Measurements from ENCODE around the gene MAP7D1.

DNA sequence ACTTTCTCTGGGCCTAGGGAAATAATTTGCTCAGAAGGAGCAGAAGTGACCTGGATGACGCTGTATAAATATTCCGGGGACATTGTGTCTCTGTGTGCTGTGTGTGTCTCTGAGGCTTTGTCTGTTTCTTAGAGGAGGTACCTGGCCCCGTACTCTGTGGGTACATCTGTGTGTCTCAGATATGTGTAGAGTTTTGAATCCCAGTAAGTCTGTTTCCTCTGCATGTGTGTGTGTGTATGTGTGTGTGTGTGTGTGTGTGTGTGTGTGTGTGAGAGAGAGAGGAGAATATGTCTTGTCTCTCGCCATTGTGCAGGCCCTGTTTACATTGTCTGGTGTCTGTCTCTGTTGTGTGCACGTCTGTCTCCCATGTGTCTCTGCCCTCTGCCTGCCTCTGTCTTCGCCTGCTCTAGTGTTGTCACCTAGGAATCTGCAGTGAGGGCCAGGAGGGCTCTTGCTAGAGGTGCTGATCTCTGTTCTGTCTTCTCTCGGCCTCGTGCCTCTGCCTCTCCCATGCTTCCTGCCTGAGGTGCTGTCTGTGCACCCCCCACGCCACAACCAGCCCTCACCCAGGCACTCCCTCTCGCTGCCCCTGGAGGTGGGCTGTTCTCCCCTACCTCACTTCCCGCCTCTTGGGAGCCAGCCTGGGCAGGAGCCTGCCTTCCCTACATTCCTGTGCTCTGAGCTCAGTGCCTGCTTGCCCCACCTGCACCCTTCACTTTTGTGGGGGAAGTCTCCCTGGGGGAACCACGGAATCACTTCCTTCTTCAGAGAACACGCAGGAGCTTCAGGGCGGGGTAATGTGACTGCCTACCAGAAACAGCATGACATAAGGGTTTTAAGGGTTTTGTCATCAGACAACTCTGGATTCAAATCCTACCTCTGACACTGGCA, 5.9 kb downstream of the MAP7D1 start:
- no peak for TF ChIP-seq EZH2 (IDR thresholded peaks at IDR 0.05; ENCODE audit: insufficient read depth, poor library complexity, severe bottlenecking)
- no peak for TF ChIP-seq EZH2phosphoT487 (IDR thresholded peaks at IDR 0.05; ENCODE audit: insufficient read depth, low read depth)

Measured in GM23248 (cell line).